D721Med (cell line): ENCODE measurements around the gene RBM4B.
"Not testable (repeated sequence)": the region's sequence is repeated elsewhere in the genome, so short reads cannot be mapped to it uniquely, and the experiment has no call there.

Experiments
- DNase-seq: peaks from one replicate; pipeline ENCODE4 v3.0.0; 2011; ENCODE audit warnings: low spot score; ENCODE audit not compliant: insufficient read length
- FAIRE-seq: peaks from 2 replicates; lab custom pipeline; 2011; peaks lifted over from hg19 to GRCh38; lab: Jason Lieb, UNC
- CTCF ChIP-seq: IDR thresholded peaks from 2 replicates; pipeline ENCODE4 v1.5.1; 2012; ENCODE audit warnings: mild to moderate bottlenecking, control low read depth; ENCODE audit not compliant: insufficient read depth; ENCODE audit errors: missing control alignments

RBM4B gene

DNA sequence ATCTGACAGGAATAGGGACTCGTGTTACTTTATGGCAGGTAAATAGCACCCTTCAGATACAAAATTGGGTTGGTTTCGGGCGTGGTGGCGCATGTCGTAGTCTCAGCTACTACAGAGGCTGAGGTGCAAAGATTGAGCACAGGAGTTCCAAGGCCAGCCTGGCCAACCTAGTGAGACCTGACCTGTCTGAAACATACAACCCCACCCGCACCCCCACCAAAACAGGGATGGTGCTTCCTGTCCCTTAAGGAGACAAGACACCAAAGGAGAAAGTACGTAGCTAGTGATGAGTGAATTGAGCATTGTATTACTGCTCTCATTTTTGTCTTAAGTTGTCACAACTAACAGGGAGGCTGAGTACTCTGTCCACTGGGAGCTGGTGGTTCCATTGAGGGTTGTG lies 25.0 kb downstream of the RBM4B start:
- no peak for DNase-seq
- no peak for TF ChIP-seq CTCF
- FAIRE-seq: no peak

- no peak for FAIRE-seq
- no peak for TF ChIP-seq CTCF
- no peak for DNase-seq
Observed at GRCh38 chr11:66651016-66651415, 26.7 kb downstream of the RBM4B start.

DNA sequence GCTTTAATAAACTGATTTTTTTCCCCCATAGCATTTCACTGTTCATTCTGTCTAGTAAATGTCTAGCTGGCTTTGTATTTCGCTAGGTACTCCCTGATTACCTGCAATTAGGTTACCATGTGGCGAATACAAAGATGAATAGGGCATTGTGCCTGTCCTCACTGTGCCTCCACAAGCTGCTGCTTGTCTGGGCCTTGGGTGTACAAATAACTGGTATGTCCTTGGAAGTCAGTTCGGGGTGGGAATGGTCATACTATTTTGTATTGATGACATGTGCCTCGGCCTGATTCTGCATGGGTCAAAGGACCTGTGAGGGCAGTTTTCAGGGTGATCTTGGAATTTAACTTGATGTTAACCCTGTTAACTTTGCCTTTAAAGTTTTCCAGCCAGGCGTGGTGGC lies 27.8 kb downstream of the RBM4B start:
- FAIRE-seq (no peak), DNase-seq (no peak)
- no peak for TF ChIP-seq CTCF

DNA sequence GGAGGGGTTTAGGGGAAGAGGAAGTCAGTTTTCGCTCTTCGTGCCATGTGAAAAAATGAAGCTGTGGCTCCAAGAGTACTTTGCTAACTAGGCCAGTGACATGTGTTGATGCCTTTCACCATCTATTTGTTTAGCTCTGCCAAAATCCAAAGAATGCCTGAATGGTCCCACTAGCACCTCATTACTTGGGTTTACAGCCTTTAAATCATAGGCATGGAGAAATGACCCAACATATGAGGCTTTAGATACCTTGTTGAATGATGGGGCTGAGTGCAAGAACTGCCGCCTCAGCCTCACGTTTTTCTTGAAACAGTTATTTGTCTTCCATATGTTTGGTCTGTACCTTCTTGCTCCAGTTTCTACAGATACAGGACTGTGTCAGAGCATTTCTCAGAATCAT lies 30.9 kb downstream of the RBM4B start:
- FAIRE-seq (no peak), DNase-seq (no peak)
- no peak for TF ChIP-seq CTCF

DNA sequence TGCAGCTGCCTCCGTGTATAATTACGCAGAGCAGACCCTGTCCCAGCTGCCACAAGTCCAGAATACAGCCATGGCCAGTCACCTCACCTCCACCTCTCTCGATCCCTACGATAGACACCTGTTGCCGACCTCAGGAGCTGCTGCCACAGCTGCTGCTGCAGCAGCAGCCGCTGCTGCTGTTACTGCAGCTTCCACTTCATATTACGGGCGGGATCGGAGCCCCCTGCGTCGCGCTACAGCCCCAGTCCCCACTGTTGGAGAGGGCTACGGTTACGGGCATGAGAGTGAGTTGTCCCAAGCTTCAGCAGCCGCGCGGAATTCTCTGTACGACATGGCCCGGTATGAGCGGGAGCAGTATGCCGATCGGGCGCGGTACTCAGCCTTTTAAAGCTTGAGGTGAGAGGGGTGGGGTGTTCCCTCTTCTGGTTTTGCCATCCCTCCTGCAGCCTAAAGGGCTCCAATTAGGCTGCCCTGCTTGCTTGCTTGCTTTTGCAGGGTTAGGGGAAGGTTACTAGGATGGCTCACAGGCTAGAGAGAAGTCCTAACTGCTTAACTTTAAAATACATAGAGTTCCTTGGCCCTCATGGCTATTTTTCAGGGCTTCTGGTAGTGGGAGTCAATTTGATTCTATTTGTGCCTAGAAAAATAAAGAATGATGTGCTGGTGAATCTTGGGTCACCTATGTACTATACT lies 33.8 kb downstream of the RBM4B start:
- DNase-seq: no peak
- FAIRE-seq: no peak
- TF ChIP-seq CTCF: no peak

DNA sequence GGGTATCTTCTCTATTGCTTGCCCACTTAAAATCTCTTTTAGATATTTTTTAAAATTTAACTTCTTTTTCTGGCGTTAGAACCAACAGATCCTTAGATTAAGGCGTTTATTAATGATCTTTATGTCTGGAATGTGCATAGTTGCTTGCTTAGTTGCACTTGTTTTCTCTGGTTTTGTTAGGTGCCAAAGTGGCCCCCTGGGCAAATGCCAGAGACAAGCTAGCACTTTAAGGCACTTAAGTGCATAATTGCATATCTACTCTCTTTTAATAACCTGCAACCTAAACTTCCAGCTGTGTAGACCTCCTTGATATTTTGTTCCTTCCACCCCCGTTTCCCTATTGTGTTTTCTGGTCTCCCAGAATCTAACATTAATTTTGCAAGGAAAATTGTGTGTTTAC lies 35.9 kb downstream of the RBM4B start:
- DNase-seq: no peak
- TF ChIP-seq CTCF: no peak
- no peak for FAIRE-seq

DNA sequence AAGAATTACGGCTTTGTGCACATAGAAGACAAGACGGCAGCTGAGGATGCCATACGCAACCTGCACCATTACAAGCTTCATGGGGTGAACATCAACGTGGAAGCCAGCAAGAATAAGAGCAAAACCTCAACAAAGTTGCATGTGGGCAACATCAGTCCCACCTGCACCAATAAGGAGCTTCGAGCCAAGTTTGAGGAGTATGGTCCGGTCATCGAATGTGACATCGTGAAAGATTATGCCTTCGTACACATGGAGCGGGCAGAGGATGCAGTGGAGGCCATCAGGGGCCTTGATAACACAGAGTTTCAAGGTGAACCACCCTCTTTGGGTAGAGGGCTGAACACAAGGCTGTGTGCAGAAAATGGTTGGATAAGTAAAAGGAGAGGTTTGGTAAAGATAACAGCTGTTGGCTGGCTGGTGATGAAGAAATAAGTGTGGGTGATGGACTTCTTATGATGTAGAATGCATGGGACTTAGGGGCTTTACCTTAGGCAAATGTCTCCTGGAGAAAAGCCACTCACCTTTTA lies 37.8 kb downstream of the RBM4B start:
- DNase-seq, FAIRE-seq: not testable (repeated sequence)
